ENCODE measurements around the gene LSM3.

Gene LSM3

GRCh38 chr3:14131134-14131533 lies 47.5 kb upstream of the LSM3 start:
- no peak overlapping the region for H3K23ac ChIP-seq (ENCODE audit: low read depth, low read length, poor library complexity)
- peaks cover 48 to 96% of the 10 kb centered on the region in 2 donors for H3K36me3 ChIP-seq (replicated peaks in 1 of 2; ENCODE audit: control insufficient read depth in 2 of 2, insufficient read depth in 2 of 2, low read length in 2 of 2)
- H2BK15ac ChIP-seq (ENCODE audit: low read length), result no peak overlapping the region
- no peak overlapping the region for H4K91ac ChIP-seq (ENCODE audit: low read depth, low read length, poor library complexity)
- no peaks in the 10 kb centered on the region for H3K27me3 ChIP-seq (ENCODE audit: control insufficient read depth in 3 of 3, insufficient read depth in 3 of 3, low read depth in 1 of 3, low read length in 3 of 3)
- H3K27ac ChIP-seq (replicated peaks; ENCODE audit: low read length), result no peak overlapping the region
- no peak overlapping the region for H2BK120ac ChIP-seq (ENCODE audit: low read depth, low read length)
- no peak overlapping the region for H3K14ac ChIP-seq (ENCODE audit: low read length)
- peaks cover 2% of the 10 kb centered on the region for H3K79me1 ChIP-seq (ENCODE audit: low read depth, low read length)
- DNase-seq (ENCODE audit: low spot score), result no peak
- no peak overlapping the region for H3K4me2 ChIP-seq (ENCODE audit: insufficient read depth, low read length, poor library complexity, severe bottlenecking)
- H2AK5ac ChIP-seq (ENCODE audit: low read depth, low read length), result no peak overlapping the region
- H2AFZ ChIP-seq (ENCODE audit: low read length), result no peak overlapping the region
- no peak overlapping the region for H4K8ac ChIP-seq (ENCODE audit: low read depth, low read length)
- no peak overlapping the region for H2BK5ac ChIP-seq (ENCODE audit: low read length)
- no CpG with 5 or more reads among the region's 5 CpGs for WGBS, 2 donors (ENCODE audit: extremely low coverage in 2 of 2, insufficient read length in 2 of 2, insufficient replicate concordance in 1 of 2)
- peaks cover 1 to 4% of the 10 kb centered on the region in 2 donors for H3K4me1 ChIP-seq (ENCODE audit: control insufficient read depth in 2 of 2, insufficient read depth in 1 of 2, low read depth in 1 of 2, low read length in 2 of 2)
- H3K4ac ChIP-seq (ENCODE audit: low read length), result no peak overlapping the region
- peaks cover 0 to 10% of the 10 kb centered on the region in 2 donors for H3K9me3 ChIP-seq (replicated peaks in 1 of 2; ENCODE audit: control insufficient read depth in 2 of 2, insufficient read depth in 1 of 2, low read depth in 1 of 2, low read length in 2 of 2)
- no peak overlapping the region for H3K9ac ChIP-seq (ENCODE audit: low read depth, low read length, poor library complexity)
- H3K18ac ChIP-seq (ENCODE audit: low read length), result no peak overlapping the region
- no peak overlapping the region for H3K4me3 ChIP-seq (ENCODE audit: low read length in 2 of 2)
- no peak overlapping the region for H2BK12ac ChIP-seq (ENCODE audit: low read length)

GRCh38 chr3:14132120-14132519 lies 46.5 kb upstream of the LSM3 start:
- no peak for DNase-seq (ENCODE audit: low spot score)
- no CpG with 5 or more reads among the region's 8 CpGs for WGBS, 2 donors (ENCODE audit: extremely low coverage in 2 of 2, insufficient read length in 2 of 2, insufficient replicate concordance in 1 of 2)
- peak overlapping the region in 1 of 2 donors; percentile 18 for H3K4me3 ChIP-seq (ENCODE audit: low read length in 2 of 2)

GRCh38 chr3:14132689-14133088 lies 45.9 kb upstream of the LSM3 start:
- H3K18ac ChIP-seq (ENCODE audit: low read length), result no peak overlapping the region
- H2BK5ac ChIP-seq (ENCODE audit: low read length), result no peak overlapping the region
- H2BK12ac ChIP-seq (ENCODE audit: low read length), result no peak overlapping the region
- DNase-seq (ENCODE audit: low spot score), result no peak
- H3K27me3 ChIP-seq (ENCODE audit: control insufficient read depth in 3 of 3, insufficient read depth in 3 of 3, low read depth in 1 of 3, low read length in 3 of 3), result no peaks in the 10 kb centered on the region
- WGBS, 2 donors (ENCODE audit: extremely low coverage in 2 of 2, insufficient read length in 2 of 2, insufficient replicate concordance in 1 of 2), result no CpG with 5 or more reads among the region's 6 CpGs
- no peak overlapping the region for H2BK15ac ChIP-seq (ENCODE audit: low read length)
- no peaks in the 10 kb centered on the region for H3K4me1 ChIP-seq (ENCODE audit: control insufficient read depth in 2 of 2, insufficient read depth in 1 of 2, low read depth in 1 of 2, low read length in 2 of 2)
- no peak overlapping the region for H3K9ac ChIP-seq (ENCODE audit: low read depth, low read length, poor library complexity)
- H3K36me3 ChIP-seq (replicated peaks in 1 of 2; ENCODE audit: control insufficient read depth in 2 of 2, insufficient read depth in 2 of 2, low read length in 2 of 2), result peaks cover 48 to 100% of the 10 kb centered on the region in 2 donors
- no peak overlapping the region for H3K4ac ChIP-seq (ENCODE audit: low read length)
- no peak overlapping the region for H3K23ac ChIP-seq (ENCODE audit: low read depth, low read length, poor library complexity)
- H3K4me3 ChIP-seq (ENCODE audit: low read length in 2 of 2), result no peak overlapping the region
- no peak overlapping the region for H3K4me2 ChIP-seq (ENCODE audit: insufficient read depth, low read length, poor library complexity, severe bottlenecking)
- H3K9me3 ChIP-seq (replicated peaks in 1 of 2; ENCODE audit: control insufficient read depth in 2 of 2, insufficient read depth in 1 of 2, low read depth in 1 of 2, low read length in 2 of 2), result peaks cover 0 to 10% of the 10 kb centered on the region in 2 donors
- peaks cover 2% of the 10 kb centered on the region for H3K79me1 ChIP-seq (ENCODE audit: low read depth, low read length)
- no peak overlapping the region for H2AFZ ChIP-seq (ENCODE audit: low read length)
- H2BK120ac ChIP-seq (ENCODE audit: low read depth, low read length), result no peak overlapping the region
- no peak overlapping the region for H3K27ac ChIP-seq (replicated peaks; ENCODE audit: low read length)
- H2AK5ac ChIP-seq (ENCODE audit: low read depth, low read length), result no peak overlapping the region
- no peak overlapping the region for H3K14ac ChIP-seq (ENCODE audit: low read length)
- no peak overlapping the region for H4K91ac ChIP-seq (ENCODE audit: low read depth, low read length, poor library complexity)
- H4K8ac ChIP-seq (ENCODE audit: low read depth, low read length), result no peak overlapping the region

More at GRCh38 chr3:14132120-14132519, 46.5 kb upstream of the LSM3 start:
- Histone ChIP-seq H3K14ac (ENCODE audit: low read length) (no peak overlapping the region), H2AFZ (ENCODE audit: low read length) (no peak overlapping the region), H3K18ac (ENCODE audit: low read length) (no peak overlapping the region), H3K4ac (ENCODE audit: low read length) (no peak overlapping the region), H3K23ac (ENCODE audit: low read depth, low read length, poor library complexity) (peak overlapping the region; percentile 66), H3K79me1 (ENCODE audit: low read depth, low read length) (peaks cover 2% of the 10 kb centered on the region), H2BK12ac (ENCODE audit: low read length) (no peak overlapping the region), H3K27me3 (ENCODE audit: control insufficient read depth in 3 of 3, insufficient read depth in 3 of 3, low read depth in 1 of 3, low read length in 3 of 3) (no peaks in the 10 kb centered on the region), H3K4me1 (ENCODE audit: control insufficient read depth in 2 of 2, insufficient read depth in 1 of 2, low read depth in 1 of 2, low read length in 2 of 2) (no peaks in the 10 kb centered on the region), H4K91ac (ENCODE audit: low read depth, low read length, poor library complexity) (no peak overlapping the region), H3K4me2 (ENCODE audit: insufficient read depth, low read length, poor library complexity, severe bottlenecking) (no peak overlapping the region), H3K36me3 (replicated peaks in 1 of 2; ENCODE audit: control insufficient read depth in 2 of 2, insufficient read depth in 2 of 2, low read length in 2 of 2) (peaks cover 50 to 99% of the 10 kb centered on the region in 2 donors), H2BK15ac (ENCODE audit: low read length) (no peak overlapping the region), H2BK5ac (ENCODE audit: low read length) (no peak overlapping the region), H3K9me3 (replicated peaks in 1 of 2; ENCODE audit: control insufficient read depth in 2 of 2, insufficient read depth in 1 of 2, low read depth in 1 of 2, low read length in 2 of 2) (peaks cover 0 to 10% of the 10 kb centered on the region in 2 donors), H4K8ac (ENCODE audit: low read depth, low read length) (no peak overlapping the region), H3K9ac (ENCODE audit: low read depth, low read length, poor library complexity) (no peak overlapping the region), H2BK120ac (ENCODE audit: low read depth, low read length) (peak overlapping the region; percentile 51), H2AK5ac (ENCODE audit: low read depth, low read length) (no peak overlapping the region), H3K27ac (replicated peaks; ENCODE audit: low read length) (no peak overlapping the region)

- Histone ChIP-seq H4K8ac (ENCODE audit: low read depth, low read length) (no peak overlapping the region), H3K18ac (ENCODE audit: low read length) (no peak overlapping the region), H4K91ac (ENCODE audit: low read depth, low read length, poor library complexity) (no peak overlapping the region), H3K9me3 (replicated peaks in 1 of 2; ENCODE audit: control insufficient read depth in 2 of 2, insufficient read depth in 1 of 2, low read depth in 1 of 2, low read length in 2 of 2) (peaks cover 0 to 7% of the 10 kb centered on the region in 2 donors), H2BK5ac (ENCODE audit: low read length) (no peak overlapping the region), H3K27me3 (ENCODE audit: control insufficient read depth in 3 of 3, insufficient read depth in 3 of 3, low read depth in 1 of 3, low read length in 3 of 3) (no peaks in the 10 kb centered on the region), H3K27ac (replicated peaks; ENCODE audit: low read length) (no peak overlapping the region), H3K79me1 (ENCODE audit: low read depth, low read length) (no peaks in the 10 kb centered on the region), H2AFZ (ENCODE audit: low read length) (no peak overlapping the region), H2BK15ac (ENCODE audit: low read length) (no peak overlapping the region), H2AK5ac (ENCODE audit: low read depth, low read length) (no peak overlapping the region), H3K14ac (ENCODE audit: low read length) (no peak overlapping the region), H3K4me3 (ENCODE audit: low read length in 2 of 2) (no peak overlapping the region), H3K36me3 (replicated peaks in 1 of 2; ENCODE audit: control insufficient read depth in 2 of 2, insufficient read depth in 2 of 2, low read length in 2 of 2) (peaks cover 48 to 100% of the 10 kb centered on the region in 2 donors), H3K9ac (ENCODE audit: low read depth, low read length, poor library complexity) (no peak overlapping the region), H3K4ac (ENCODE audit: low read length) (no peak overlapping the region), H2BK12ac (ENCODE audit: low read length) (no peak overlapping the region), H3K4me2 (ENCODE audit: insufficient read depth, low read length, poor library complexity, severe bottlenecking) (no peak overlapping the region), H2BK120ac (ENCODE audit: low read depth, low read length) (no peak overlapping the region), H3K4me1 (ENCODE audit: control insufficient read depth in 2 of 2, insufficient read depth in 1 of 2, low read depth in 1 of 2, low read length in 2 of 2) (no peaks in the 10 kb centered on the region), H3K23ac (ENCODE audit: low read depth, low read length, poor library complexity) (no peak overlapping the region)
- no peak for DNase-seq (ENCODE audit: low spot score)
- no CpG with 5 or more reads among the region's 10 CpGs for WGBS, 2 donors (ENCODE audit: extremely low coverage in 2 of 2, insufficient read length in 2 of 2, insufficient replicate concordance in 1 of 2)
These were observed 45.3 kb upstream of the LSM3 start for GRCh38 chr3:14133188-14133800.
